GM19023 (cell line): ENCODE results near the gene FLCN.

Experiments used
- ATAC-seq: cut with Tn5 transposase; IDR thresholded peaks from one replicate; pipeline ENCODE4 v1.9.1; 2021; ENCODE audit warnings: mild to moderate bottlenecking, moderate library complexity; ENCODE audit not compliant: unreplicated experiment

The FLCN gene

GRCh38 chr17:17170346-17170985 lies 66.5 kb downstream of the FLCN start:
- no peak for ATAC-seq

GRCh38 chr17:17169396-17169795 lies 67.6 kb downstream of the FLCN start:
- ATAC-seq, result no peak

- no peak for ATAC-seq
These were observed 68.6 kb downstream of the FLCN start for GRCh38 chr17:17168401-17168800.

GRCh38 chr17:17167986-17168385 lies 69.0 kb downstream of the FLCN start:
- no peak for ATAC-seq

- ATAC-seq, result no peak
These were observed 69.6 kb downstream of the FLCN start for GRCh38 chr17:17167356-17167755.

GRCh38 chr17:17166446-17166845 lies 70.5 kb downstream of the FLCN start:
- no peak for ATAC-seq

- no peak for ATAC-seq
These were observed 71.2 kb downstream of the FLCN start for GRCh38 chr17:17165666-17166308.

- no peak for ATAC-seq
These were observed 72.3 kb downstream of the FLCN start for GRCh38 chr17:17164676-17165075.

- no peak for ATAC-seq
These were observed 72.8 kb downstream of the FLCN start for GRCh38 chr17:17164156-17164555.
